ENCODE measurements around the gene MGAT4B.

MGAT4B gene

DNA sequence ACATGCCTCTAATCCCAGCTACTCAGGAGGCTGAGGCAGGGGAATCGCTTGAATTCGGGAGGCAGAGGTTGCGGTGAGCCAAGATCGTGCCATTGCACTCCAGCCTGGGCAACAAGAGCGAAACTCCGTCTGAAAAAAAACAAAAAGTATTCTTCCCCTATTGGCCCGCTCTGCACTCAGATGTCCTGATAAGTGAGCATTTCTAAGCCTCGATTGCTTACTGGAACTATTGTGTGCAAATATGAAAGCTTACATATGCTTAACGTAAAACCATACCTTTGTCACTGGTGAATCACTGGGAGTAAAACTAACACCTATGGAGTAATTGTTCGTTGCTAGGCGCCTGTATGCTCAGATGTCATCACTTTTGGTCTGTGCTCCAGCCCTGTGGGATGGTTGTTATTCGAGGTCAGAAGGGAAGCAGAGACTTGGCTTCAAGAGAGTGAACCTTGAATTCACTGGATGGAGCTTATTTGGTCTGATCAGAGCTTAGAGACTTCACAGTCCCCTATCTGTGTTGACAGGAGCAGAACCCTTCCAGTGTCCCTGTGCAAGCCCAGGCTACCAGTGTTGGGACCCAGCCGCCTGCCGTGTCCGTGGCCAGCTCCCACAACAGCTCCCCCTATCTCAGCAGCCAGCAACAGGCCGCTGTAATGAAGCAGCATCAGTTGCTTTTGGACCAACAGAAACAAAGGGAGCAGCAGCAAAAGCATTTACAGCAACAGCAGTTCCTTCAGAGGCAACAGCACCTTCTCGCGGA is 38.2 kb downstream of the MGAT4B start:
- DNase-seq = no peak

DNA sequence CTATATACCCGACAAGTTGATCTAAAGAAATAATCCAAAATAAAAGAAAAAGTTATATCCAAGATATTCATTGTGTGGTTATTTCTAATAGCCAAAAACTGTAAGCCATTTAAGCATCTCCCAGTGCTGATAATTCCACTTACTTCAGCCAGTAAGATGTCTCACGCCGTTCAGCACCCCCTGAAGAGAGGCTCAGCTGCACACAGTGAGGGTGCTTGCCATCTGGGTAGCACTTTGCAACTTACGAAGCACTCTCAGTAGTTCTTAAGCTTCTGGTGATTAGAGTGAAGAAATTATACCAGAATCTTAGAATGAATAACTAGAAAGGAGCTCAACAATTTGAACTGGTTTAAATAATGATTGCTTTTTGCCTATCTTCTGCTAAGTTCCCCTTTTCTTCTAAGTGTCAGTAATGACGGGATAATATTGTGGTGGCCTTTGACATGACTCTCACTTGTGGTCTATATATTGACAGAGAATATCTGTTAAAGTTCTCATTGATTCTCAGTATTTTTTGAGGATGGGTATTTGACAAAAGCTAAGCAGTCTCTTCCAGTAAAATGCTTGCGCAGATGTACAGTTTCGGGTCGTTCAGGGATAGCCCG is 39.1 kb downstream of the MGAT4B start:
- DNase-seq = no peak

DNA sequence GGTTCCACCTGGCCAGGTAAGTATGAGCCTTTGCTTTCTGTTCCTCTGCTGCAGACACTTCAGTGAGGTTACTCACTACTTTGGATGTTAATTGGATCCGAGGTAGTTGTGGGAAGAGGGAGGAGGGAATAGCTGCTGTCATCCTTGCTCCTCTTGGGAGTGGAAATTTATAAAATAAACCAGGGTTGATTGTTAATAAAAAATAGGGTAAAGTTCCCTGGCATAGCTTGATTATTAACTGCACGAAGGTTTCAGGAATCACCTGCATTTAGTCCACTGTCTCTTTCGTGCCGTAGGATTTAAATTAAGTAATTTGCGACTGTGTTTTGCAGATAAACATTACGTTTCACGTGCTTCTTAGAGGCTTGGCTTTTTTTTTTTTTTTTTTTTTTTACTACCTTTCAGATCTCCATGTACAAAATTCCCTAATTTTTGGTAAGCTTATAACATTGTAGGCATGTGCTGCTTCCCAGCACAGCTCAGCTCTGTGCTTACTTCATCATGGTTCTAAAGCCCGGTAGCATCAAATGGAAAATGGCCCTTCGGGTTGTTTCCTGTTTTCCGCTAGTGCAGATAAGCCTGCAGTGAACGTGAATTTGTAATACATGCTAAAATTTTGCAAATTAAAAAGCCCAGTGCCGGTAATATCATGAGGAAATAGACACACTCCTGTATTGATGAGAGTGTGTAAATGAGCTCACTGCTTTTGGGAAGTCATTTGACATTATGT is 39.8 kb downstream of the MGAT4B start:
- DNase-seq = no peak

DNA sequence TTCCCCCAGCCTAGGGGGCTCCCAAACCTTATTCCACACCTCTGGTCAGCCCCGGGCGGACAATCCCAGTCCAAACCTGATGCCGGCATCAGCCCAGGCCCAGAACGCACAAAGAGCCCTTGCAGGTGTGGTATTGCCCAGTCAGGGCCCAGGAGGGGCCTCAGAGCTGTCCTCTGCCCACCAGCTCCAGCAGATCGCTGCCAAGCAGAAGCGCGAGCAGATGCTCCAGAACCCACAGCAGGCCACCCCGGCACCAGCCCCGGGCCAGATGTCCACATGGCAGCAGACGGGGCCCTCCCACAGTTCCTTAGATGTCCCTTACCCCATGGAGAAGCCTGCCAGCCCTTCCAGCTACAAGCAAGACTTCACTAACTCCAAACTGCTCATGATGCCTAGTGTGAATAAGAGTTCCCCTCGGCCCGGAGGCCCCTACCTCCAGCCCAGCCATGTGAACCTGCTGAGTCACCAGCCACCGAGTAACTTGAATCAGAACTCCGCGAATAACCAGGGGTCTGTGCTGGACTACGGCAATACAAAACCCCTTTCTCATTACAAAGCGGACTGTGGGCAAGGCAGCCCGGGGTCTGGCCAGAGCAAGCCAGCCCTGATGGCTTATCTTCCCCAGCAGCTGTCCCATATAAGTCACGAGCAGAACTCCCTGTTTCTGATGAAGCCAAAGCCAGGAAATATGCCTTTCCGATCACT is 40.5 kb downstream of the MGAT4B start:
- DNase-seq = no peak

DNA sequence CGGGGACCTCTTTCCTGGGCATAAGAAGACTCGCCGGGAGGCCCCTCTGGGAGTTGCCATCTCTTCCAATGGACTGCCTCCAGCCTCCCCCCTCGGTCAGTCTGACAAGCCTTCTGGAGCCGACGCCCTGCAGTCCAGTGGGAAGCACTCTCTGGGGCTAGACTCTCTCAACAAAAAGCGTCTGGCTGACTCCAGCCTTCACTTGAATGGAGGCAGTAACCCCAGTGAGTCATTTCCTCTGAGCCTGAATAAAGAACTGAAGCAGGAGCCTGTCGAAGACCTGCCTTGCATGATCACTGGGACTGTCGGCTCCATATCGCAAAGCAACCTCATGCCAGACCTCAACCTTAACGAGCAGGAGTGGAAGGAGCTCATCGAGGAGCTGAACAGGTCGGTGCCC is 41.3 kb downstream of the MGAT4B start:
- DNase-seq = peak; percentile 83

DNA sequence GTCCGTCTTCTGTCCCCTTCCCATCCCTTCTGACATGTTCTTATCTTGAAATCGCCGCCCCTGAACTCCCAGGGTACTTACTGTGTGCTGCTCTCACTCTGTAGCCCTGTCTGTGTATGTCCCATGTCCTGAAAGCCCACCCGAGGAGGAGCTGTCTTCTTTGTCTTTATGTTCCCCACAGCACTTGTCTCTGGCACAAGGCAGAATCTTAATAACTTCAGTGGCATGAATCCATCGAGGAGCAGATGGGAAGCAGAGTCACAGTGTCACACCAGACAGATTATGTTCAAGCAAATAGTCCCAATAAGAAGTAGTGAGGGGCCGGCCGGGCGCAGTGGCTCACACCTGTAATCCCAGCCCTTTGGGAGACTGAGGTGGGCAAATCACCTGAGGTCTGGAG is 42.6 kb downstream of the MGAT4B start:
- no peak for DNase-seq

DNA sequence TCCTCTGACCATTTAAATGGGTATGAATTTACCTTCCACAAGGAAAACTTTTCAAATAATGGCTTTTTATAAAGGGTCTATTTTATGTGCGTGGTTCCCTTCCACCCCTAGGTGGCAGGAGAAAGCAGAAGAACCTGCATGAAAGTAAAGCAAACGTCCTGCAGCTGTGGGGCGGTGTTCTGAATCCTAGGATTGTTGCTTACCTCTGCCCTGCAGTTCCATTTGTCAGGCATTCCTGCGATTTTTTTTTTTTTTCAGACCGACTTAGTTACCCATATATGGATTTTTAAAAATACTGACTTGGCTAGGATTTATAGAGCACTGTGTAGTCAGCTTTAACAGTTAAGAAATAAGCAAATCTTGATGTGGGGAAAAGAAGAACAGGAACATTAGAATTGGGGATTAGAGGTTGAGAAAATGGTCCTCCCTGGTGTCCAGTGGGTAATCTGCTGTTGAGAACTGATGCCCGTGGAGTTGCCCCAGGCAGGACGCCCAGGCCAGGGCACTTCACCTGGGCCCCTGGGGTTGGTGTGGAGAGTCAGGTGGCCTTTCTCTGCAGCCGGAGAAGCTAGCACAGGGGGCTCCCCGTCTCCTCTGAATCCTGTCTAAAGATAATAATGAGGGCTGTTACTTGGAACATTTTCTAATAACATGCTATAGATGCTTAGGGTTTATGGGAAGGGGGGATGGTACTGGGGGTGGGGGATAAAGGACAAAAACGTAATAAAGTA is 43.3 kb downstream of the MGAT4B start:
- peak; percentile 47 for DNase-seq

DNA sequence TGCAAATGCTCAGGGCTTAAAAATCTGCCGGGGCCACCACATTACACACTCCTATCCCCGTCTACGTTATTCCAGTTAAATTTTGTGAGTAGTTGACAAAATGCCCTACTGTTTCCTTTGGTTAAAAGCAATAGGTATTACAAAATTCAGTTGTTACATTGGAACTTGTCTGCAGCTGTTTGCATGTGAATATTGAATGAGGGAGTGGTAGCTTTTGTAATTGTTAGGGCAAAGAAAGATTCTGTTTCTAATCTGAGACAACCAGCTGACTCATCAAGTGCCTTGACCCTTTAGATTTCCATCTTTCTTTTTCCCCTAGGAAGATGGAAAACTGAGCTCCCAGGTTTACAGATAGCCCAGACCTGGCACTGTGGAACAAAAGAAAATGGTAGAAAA is 43.9 kb downstream of the MGAT4B start:
- no peak for DNase-seq

DNA sequence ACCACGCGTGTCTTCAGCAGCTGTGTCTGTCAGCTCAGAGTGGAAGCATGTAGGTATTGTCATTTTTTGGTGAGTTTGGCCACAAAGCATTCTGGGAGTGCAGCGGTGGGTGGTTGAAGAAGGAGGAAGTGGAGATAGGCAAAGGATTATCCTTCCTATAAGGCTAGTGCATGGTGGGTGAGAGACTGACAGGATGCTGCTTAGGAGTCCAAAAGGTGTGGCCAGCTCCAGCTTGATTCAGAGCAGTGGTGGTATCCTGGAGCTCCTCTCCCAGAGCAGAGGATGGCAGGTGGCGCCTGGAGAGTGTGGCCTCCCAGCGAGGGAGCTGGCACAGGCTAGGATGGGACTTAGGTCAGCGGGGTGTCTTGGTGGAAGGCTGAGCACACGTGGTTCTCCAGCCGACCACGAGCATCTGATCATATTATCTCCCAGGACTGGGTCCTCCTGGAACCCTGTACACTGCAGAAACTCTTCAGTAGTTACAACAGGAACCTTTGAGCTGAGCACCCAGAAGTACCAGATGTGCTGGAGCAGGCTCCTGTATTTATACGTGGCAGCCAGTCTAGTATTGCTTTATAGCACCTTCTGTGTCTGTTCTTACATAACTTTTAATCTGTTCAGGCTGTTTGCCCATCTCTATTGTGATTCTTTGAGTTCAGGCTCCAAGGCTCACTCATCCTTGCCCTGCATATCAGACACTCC is 44.4 kb downstream of the MGAT4B start:
- DNase-seq = no peak

DNA sequence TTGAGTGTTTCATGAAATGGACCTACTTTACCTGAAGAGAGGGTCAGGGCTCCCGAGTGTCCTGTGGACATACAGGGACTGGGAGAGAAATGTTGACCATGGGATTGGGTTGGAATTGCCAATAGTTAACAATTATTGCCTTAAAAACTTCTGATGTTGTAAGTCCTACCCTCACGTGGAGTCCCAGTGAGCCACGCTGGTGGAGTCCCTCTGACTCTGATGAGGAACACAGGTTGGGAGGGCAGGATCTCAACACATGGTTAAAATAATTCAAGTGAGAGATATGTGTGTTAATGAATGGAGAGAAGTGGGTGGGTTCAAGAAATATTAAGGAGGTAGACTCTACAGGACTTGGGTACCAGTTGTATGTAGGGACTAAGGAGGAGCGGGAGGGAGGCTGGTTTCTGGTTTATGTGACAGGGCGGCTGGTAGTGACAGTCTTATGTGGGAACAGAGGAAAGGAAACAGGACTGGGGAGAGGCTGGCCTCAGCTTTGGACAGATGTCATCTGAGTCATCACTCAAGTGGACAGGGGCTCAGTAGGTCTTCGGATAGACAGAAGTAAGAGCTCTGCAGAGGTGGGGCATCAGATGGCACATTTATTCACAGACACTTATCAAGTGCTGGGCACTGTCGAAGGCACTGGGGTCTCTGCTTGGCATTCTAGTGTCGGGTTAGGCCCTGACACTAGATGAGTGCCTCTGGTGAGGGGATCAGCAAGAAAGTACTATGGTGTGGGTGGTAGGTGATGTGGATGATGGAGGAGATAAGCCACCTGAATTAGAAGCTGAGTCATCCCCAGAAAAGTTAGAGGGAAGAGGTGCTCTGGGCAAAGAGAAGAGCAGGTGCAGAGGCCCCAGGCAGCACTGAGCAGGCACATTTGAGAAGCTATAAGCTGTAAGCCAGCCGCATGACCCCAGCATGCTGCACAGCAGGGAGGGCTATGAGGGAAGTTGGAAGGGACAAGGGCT is 46.8 kb downstream of the MGAT4B start:
- no peak for DNase-seq

DNA sequence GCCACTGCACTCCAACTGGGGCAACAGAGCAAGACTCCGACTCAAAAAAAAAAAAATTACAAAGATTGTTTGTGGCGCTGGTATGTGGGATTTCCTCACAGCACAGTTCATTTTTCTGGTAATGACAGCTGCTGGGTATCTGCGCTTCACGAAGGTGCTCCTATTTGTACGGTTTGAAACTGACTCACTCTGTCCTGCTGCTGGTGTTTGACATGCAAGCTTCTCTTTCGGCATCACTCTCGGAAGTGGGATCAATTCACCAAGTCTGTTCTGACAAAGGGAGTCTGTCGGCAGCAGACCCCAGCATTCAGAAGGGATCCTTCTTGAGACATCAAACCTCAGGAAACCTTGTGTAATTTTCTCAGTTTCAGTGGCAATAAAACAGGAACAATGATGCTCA is 47.7 kb downstream of the MGAT4B start:
- no peak for DNase-seq

DNA sequence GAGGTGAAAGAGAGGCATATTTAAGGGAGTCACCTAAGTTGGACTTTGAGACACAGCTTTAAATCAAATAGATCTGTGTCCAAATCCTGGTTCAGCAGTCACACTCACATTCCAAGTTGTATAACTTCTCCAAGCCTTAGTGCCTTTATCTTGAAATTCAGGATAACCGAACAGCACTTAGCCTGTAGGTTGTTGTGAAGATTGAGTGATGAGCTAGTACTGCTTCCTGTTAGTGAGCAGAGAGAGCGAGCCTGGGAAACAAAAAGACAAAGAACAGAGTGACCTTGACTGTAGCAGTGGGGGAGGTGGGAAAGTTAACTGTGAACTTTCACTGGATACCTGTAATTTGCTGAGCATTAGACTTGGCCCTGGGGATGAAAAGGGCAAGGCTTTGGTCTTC is 51.6 kb downstream of the MGAT4B start:
- DNase-seq = no peak

DNA sequence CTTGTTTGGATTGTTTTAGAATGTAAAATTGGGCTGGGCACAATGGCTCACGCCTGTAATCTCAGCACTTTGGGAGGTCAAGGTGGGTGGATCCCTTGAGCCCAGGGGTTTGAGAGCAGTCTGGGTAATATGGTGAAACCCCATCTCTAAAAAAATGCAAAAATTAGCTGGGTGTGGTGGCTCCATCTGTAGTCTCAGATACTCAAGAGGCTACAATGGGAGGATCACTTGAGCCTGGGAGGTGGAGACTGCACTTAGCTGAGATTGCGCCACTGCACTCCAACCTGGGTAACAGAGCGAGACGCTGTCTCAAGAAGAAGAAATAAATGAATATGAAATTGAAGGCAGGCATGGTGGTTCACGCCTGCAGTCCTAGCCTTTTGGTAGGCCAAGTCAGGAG is 52.7 kb downstream of the MGAT4B start:
- DNase-seq = no peak

DNA sequence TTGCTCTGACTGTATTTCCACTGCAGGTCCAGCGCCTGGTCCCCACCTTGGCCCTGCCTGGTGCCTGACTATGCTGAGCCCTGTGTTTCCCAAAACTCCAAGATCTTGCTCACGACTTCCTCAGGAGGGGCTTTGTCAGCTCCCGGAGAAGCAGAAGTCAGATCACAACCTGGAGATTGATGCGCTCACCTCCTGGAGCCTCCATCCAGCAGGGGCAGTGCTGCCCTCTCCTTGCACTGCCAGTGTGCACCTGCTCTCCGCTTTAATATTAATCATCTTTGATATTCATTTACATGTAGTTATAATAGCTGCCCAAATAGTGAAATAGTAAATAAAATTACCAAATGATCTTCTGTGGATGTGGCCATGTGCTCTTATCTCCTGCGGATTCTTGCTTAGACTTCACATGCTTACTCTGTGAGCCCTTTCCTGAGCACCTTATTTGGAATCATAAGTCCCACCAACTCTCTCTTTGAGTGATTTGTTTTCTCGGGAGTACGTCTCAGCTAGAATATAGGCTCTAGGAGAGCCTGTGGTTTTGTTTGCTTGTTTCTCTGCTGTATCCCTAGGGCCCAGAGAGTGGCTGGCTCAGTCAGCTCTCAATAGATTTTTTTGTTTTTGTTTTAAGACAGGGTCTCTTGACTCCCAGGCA is 56.7 kb downstream of the MGAT4B start:
- DNase-seq = no peak

DNA sequence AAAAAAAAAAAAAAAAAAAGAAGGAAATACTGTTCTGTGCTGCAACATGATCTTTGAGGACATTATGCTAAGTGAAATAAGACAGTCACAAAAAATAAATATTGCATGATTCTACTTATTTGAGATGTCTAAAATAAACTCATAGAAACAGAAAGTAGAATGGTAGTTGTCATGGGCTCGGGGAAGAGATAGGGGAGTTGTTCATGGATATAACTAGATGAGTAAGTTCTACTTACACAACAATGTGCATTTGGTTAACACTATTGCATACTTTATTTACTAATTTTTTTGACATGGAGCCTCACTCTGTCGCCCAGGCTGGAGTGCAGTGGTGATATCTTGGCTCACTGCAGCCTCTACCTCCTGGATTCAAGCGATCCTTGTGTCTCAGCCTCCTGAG is 58.9 kb downstream of the MGAT4B start:
- no peak for DNase-seq
